HUES6 (cell line): ENCODE results near the gene SRPX.
A peak's percentile ranks its signal among the peaks of the same experiment; 100 is the strongest.

Source experiments
- H3K27ac ChIP-seq: 2 replicates; pipeline ENCODE4 v1.7.0; 2013; ENCODE audit warnings: low read depth, mild to moderate bottlenecking, low read length, inconsistent platforms
- H3K27me3 ChIP-seq: 2 replicates; pipeline ENCODE4 v1.6.1; 2013; ENCODE audit warnings: low read length; ENCODE audit not compliant: control insufficient read depth, insufficient read depth
- H3K36me3 ChIP-seq: 2 replicates; pipeline ENCODE4 v1.6.1; 2013; ENCODE audit warnings: low read length; ENCODE audit not compliant: control insufficient read depth, insufficient read depth
- H3K4me1 ChIP-seq: 2 replicates; pipeline ENCODE4 v1.6.1; 2013; ENCODE audit warnings: low read length; ENCODE audit not compliant: control insufficient read depth, insufficient read depth
- H3K4me3 ChIP-seq: 2 replicates; pipeline ENCODE4 v1.5.1; 2013; ENCODE audit warnings: low read depth, low read length
- H3K9ac ChIP-seq: one replicate; pipeline ENCODE4 v1.6.1; 2013; ENCODE audit warnings: mild to moderate bottlenecking, low read length
- H3K9me3 ChIP-seq: 2 replicates; pipeline ENCODE4 v1.6.1; 2013; ENCODE audit warnings: low read depth, low read length; ENCODE audit not compliant: control insufficient read depth, insufficient read depth

SRPX gene

GRCh38 chrX:38232079-38232686 lies 11.5 kb upstream of the SRPX start:
- no peaks in the 10 kb centered on the region for H3K36me3 ChIP-seq

GRCh38 chrX:38225093-38225492 lies 4.4 kb upstream of the SRPX start:
- no peak overlapping the region for H3K27ac ChIP-seq
- H3K9me3 ChIP-seq, result no peaks in the 10 kb centered on the region
- no peak overlapping the region for H3K4me3 ChIP-seq
- H3K4me1 ChIP-seq, result peaks cover 9% of the 10 kb centered on the region; the same call in 1 of the 2 replicates
- H3K27me3 ChIP-seq, result peaks cover 29% of the 10 kb centered on the region
- no peaks in the 10 kb centered on the region for H3K36me3 ChIP-seq
- no peak overlapping the region for H3K9ac ChIP-seq

More at GRCh38 chrX:38232079-38232686, 11.5 kb upstream of the SRPX start:
- Histone ChIP-seq H3K4me1 (peaks cover 6% of the 10 kb centered on the region; the same call in 1 of the 2 replicates), H3K9me3 (no peaks in the 10 kb centered on the region), H3K9ac (no peak overlapping the region), H3K4me3 (no peak overlapping the region), H3K27me3 (peaks cover 3% of the 10 kb centered on the region; the same call in 1 of the 2 replicates), H3K27ac (no peak overlapping the region)

GRCh38 chrX:38224160-38224559 lies 3.5 kb upstream of the SRPX start:
- Histone ChIP-seq H3K27ac (no peak overlapping the region), H3K9me3 (no peaks in the 10 kb centered on the region), H3K9ac (no peak overlapping the region), H3K27me3 (peaks cover 38% of the 10 kb centered on the region), H3K36me3 (no peaks in the 10 kb centered on the region), H3K4me3 (no peak overlapping the region), H3K4me1 (peaks cover 17% of the 10 kb centered on the region; the same call in 1 of the 2 replicates)

DNA sequence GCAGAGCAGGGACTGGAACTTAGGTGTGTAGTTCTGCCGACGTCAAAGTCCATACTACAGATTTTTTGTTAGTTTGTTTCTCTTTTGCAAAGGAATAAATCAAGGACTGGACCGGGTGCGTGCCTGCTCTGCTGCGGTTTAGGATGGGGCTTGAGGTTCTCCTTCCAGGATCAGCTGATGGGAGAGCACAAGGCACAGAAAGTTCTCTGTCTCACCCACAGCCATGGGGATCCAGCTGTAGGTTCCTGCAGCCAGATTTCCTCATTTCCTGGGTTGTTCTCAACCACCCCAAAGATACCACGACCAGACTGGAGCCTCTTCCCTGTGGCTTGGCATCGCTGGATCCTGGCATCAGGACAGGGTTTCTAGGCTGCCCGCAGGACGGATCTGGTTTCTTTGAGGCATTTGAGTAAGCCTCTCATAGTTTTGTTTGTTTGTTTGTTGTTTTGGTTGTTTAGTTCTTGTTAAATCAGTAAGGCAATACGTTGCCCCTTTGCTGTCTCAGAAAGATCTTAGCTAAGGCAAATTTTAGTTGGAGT lies 789 bp upstream of the SRPX start:
- Histone ChIP-seq H3K4me3 (peak overlapping the region; percentile 81), H3K27me3 (peaks cover 60% of the 10 kb centered on the region), H3K9me3 (no peaks in the 10 kb centered on the region), H3K4me1 (peaks cover 24% of the 10 kb centered on the region; the same call in 1 of the 2 replicates), H3K27ac (no peak overlapping the region), H3K9ac (no peak overlapping the region), H3K36me3 (no peaks in the 10 kb centered on the region)

- H3K9me3 ChIP-seq, result no peaks in the 10 kb centered on the region
- H3K4me3 ChIP-seq, result peak overlapping the region; percentile 81
- peaks cover 22% of the 10 kb centered on the region; the same call in 1 of the 2 replicates for H3K4me1 ChIP-seq
- peak overlapping the region; percentile 51 for H3K9ac ChIP-seq
- no peak overlapping the region for H3K27ac ChIP-seq
- peaks cover 60% of the 10 kb centered on the region for H3K27me3 ChIP-seq
- no peaks in the 10 kb centered on the region for H3K36me3 ChIP-seq
Observed at GRCh38 chrX:38220024-38220414, 652 bp downstream of the SRPX start.

DNA sequence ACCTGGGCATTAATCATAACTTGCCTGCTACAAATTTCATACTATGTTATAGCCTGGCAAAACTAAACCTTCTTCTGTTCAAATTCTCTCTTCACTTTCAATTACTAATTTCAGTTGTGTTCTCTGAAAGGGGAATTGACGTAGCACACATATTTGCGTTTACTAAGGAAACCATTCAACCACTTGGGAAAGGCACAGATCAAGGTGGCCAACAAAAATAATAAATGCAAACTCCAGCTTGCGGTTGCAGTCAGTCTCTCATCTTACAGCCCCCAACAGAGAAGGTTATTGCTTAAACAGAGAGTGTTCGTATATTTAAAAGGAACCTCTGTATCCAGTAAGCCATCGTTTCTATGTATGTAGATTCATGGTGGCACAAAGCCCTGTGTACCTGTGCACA lies 4.0 kb downstream of the SRPX start:
- no peak overlapping the region for H3K27ac ChIP-seq
- H3K4me3 ChIP-seq, result no peak overlapping the region
- no peak overlapping the region for H3K9ac ChIP-seq
- H3K9me3 ChIP-seq, result no peaks in the 10 kb centered on the region
- peaks cover 23% of the 10 kb centered on the region; the same call in 1 of the 2 replicates for H3K4me1 ChIP-seq
- peaks cover 47% of the 10 kb centered on the region for H3K27me3 ChIP-seq
- H3K36me3 ChIP-seq, result no peaks in the 10 kb centered on the region

DNA sequence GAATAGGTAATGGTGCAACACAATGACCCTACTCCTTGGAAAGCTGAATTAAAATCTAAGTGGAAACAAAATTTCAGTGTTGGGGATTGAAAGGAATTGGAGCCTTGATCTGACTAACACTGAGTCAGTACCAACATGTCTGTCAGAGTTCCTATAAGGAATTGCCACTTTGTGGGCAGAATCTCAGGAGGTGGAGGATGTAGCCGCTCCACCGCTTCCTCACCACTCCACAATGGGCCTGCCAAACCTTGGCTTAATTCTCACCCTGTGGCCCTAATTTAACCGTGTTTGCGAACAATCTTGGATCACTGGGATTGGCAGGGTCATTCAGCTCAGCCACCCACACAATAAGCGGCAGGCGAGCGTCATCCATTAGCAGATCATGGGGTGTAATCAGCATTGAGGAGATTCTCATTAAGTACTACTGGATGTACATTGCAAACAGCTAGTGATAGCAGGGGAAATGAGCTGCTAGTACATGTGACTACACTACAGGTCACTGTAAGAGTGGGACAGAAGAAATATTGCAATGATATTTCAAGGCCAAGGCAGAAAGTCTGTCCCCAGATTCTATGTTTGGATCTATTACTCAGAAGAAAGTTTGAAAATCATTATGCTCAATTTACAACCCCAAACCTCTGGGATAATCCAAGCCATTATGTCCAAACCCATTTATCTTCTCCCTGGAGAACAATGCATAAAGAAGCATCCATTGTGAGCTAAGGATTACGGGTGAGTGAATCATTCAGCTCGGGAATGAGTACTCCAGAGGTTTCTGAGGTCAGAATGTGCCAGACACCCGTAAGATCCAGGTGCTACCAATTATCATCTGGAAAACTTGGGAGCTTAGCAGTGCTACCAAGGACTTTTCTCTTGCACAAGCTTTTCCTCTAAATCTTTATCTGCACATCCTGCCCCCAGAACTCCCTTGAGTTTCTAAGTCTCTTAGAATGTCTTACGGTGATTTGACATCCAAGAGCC lies 5.8 kb downstream of the SRPX start:
- Histone ChIP-seq H3K27ac (no peak overlapping the region), H3K9ac (no peak overlapping the region), H3K4me3 (no peak overlapping the region), H3K9me3 (no peaks in the 10 kb centered on the region), H3K27me3 (peaks cover 29% of the 10 kb centered on the region), H3K36me3 (no peaks in the 10 kb centered on the region), H3K4me1 (peaks cover 16% of the 10 kb centered on the region; the same call in 1 of the 2 replicates)

DNA sequence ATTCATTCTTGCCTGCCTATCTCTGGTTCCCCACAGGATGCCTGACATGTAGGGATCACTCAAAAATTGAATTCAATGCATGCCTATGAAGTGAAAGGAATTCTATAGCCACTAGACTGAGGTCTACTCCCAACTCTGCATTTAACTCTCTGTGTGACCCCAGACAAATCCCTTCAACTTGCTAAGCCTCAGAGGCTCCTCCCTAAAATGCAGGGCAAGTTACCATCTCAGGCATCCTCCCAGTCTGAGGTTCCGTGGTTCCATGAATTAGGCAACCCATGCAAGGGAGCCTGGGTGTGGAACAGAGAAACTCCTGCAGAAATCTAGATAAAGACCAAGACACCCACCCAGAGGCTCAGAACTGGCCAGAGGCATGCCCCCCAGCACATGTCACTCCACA lies 6.6 kb downstream of the SRPX start:
- Histone ChIP-seq H3K4me1 (peaks cover 8% of the 10 kb centered on the region; the same call in 1 of the 2 replicates), H3K4me3 (no peak overlapping the region), H3K9me3 (no peaks in the 10 kb centered on the region), H3K27me3 (peaks cover 21% of the 10 kb centered on the region), H3K36me3 (no peaks in the 10 kb centered on the region), H3K27ac (no peak overlapping the region), H3K9ac (no peak overlapping the region)

DNA sequence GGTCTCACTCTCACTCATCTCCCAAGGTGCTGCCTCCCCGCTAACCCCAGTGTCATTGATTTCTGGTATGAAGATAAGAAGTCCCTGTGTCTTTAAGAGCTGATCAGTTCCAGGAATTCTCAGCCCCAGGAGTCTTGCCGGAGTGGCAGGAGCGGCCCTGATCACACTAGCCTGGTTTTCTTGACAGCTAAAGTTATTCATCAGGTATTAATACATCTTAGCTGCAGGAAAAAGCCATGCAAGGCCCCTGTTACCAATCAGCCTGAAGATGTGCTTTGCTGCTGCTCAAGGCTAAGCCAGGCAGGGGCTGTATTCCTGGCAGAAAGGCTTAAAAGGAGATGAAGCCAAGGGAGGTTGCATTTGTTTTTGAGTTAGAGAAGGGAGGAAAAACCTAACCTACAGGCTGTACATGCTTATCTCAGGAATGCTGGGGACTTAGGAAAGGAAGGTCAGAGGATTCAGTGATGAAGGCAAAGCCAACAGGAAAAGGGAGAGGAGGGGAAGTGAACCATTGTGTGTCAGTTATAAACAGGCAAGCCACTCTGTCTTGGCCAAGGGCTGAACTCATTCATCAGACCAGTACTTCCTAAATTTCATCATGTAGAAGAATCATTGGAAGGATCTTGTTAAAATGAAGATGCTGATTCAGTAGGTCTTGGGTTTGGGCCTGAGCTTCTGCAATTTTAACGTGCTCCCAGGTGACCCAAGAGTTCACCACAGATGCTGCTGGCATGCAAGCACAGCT lies 8.6 kb downstream of the SRPX start:
- Histone ChIP-seq H3K27me3 (peaks cover 3% of the 10 kb centered on the region; the same call in 1 of the 2 replicates), H3K4me1 (peaks cover 3% of the 10 kb centered on the region; the same call in 1 of the 2 replicates), H3K27ac (no peak overlapping the region), H3K4me3 (no peak overlapping the region), H3K9ac (no peak overlapping the region), H3K36me3 (no peaks in the 10 kb centered on the region), H3K9me3 (no peaks in the 10 kb centered on the region)

DNA sequence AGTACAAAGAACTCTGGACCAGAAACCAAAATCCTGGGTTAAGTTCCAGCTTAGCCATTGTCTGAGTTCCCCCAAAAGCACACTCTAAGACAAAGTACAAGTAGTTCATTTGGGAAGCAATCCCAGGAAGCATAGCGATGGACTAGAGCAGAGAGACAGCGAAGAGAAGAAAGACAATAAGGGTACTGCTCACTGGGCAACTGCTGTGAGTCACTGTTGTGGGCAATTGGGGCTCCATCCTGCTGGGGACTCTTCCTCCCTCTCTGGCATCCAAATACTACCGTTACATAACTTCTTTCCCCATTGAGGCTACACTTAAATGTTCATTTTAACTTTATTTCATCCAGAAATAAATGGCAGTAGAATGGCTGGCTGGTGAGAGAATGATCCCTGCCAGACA lies 14.1 kb downstream of the SRPX start:
- Histone ChIP-seq H3K27ac (no peak overlapping the region), H3K27me3 (no peaks in the 10 kb centered on the region; the same call in 1 of the 2 replicates)

More for the DNA sequence above, 14.1 kb downstream of the SRPX start:
- no peaks in the 10 kb centered on the region for H3K4me1 ChIP-seq
- H3K36me3 ChIP-seq, result no peaks in the 10 kb centered on the region
- no peak overlapping the region for H3K4me3 ChIP-seq
- H3K9ac ChIP-seq, result no peak overlapping the region
- H3K9me3 ChIP-seq, result no peaks in the 10 kb centered on the region
